ENCODE measurements around the gene TMEM134.

DNA sequence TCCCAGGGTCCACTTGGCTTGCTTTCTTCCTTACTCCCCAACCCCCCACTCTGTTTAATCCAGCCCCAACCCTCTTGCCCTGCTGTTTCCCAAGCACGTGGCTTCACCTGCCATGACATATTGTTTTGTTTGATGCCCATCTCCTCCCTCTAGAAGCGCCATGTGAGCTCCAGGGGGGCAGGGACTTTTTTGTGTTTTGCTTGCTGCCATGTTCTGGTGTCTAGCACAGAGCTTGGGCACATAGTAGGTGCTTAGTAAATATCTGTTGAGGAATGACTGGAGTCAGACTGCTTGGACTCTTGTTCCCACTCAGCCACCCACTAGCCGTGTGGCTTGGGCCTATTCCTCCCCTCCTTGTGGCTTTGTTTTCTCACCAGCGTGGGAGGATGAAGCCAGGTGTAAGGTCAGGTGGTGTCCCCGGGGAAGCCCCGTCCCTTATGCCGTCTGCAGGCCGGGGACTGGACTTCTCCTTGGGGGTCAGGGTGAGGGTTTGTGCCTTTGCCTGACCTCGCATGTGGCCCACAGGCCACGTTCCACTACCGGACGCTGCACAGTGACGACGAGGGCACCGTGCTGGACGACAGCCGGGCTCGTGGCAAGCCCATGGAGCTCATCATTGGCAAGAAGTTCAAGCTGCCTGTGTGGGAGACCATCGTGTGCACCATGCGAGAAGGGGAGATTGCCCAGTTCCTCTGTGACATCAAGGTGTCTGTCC, 17.6 kb upstream of the TMEM134 start:
- no peak for TF ChIP-seq POLR2A (IDR thresholded peaks at IDR 0.05; ENCODE audit: low read depth, low read length)
- peak; percentile 50; the same call in 1 of the 2 replicates for TF ChIP-seq POLR2AphosphoS5 (IDR thresholded peaks at IDR 0.05; ENCODE audit: low read depth, low read length)
